GM12878 (cell line): Measurements from ENCODE around the gene DUOXA2. TPM values are rescaled to one million over a fixed set of nuclear protein-coding genes. Genes with fewer than 3 reads are reported as not detected.

Source experiments
- ATAC-seq: fragments of 200-7000 bp; cut with Tn5 transposase; 3 replicates; pipeline ENCODE4 v1.9.1; 2020; ENCODE audit warnings: mild to moderate bottlenecking, moderate library complexity
- BruUV-seq: library from RNA; stranded (reverse); fragments of 400-500 nt; replicated peaks from 2 replicates; lab custom pipeline; 2021; lab: Mats Ljungman, UMichigan
- CTCF ChIA-PET: fragments of 300-600 bp; sonication (Branson Sonifier 250); formaldehyde crosslinking; extraction: SDS; loops from one replicate; lab custom pipeline; 2021; ENCODE audit warnings: inconsistent platforms; lab: Yijun Ruan, JAX
- POLR2A ChIA-PET: fragments of 350-600 bp; formaldehyde crosslinking; extraction: SDS; loops from one replicate; lab custom pipeline; 2021; ENCODE audit warnings: inconsistent platforms; lab: Charles Lee
- RAD21 ChIA-PET: fragments of 300-600 bp; sonication (Branson Sonifier 250); formaldehyde crosslinking; loops from one replicate; lab custom pipeline; 2023; ENCODE audit warnings: antibody characterized with exemption; ENCODE audit not compliant: unreplicated experiment; lab: Charles Lee
- SMC1A ChIA-PET: fragments of 300-600 bp; sonication (Branson Sonifier 250); formaldehyde crosslinking; loops from one replicate; lab custom pipeline; 2023; ENCODE audit not compliant: unreplicated experiment, uncharacterized antibody; lab: Charles Lee
- DNase-seq: peaks from one replicate; pipeline ENCODE4 v3.0.0-alpha.2; 2011; ENCODE audit warnings: low read depth, low spot score
- FAIRE-seq: peaks from 3 replicates; lab custom pipeline; 2011; peaks lifted over from hg19 to GRCh38; lab: Jason Lieb, UNC
- H2AFZ ChIP-seq: 2 replicates; pipeline ENCODE4 v1.6.0; 2011; ENCODE audit warnings: low read depth, low read length, control low read depth; ENCODE audit not compliant: control insufficient read depth
- H3K27ac ChIP-seq: 2 replicates; pipeline ENCODE4 v1.5.1; 2011; ENCODE audit warnings: control low read depth; ENCODE audit not compliant: control insufficient read depth, insufficient read depth
- H3K27me3 ChIP-seq, 2 experiments: replicated peaks in 1 of 2; 2 replicates each; pipeline versions ENCODE4 v1.6.0 to v1.6.1; 2011; ENCODE audit warnings: low read length in 1 of 2; ENCODE audit not compliant: control insufficient read depth in 2 of 2, insufficient read depth in 2 of 2
- H3K36me3 ChIP-seq, 2 experiments: 2 replicates each; pipeline ENCODE4 v1.5.1; 2011; ENCODE audit warnings: low read length in 1 of 2; ENCODE audit not compliant: control insufficient read depth in 2 of 2, insufficient read depth in 2 of 2
- H3K4me1 ChIP-seq: 2 replicates; pipeline ENCODE4 v1.6.1; 2011; ENCODE audit warnings: mild to moderate bottlenecking, low read length, moderate library complexity, mixed read lengths; ENCODE audit not compliant: control insufficient read depth, insufficient read depth
- H3K4me2 ChIP-seq: 2 replicates; pipeline ENCODE4 v1.6.0; 2011; ENCODE audit warnings: control low read depth; ENCODE audit not compliant: control insufficient read depth, insufficient read depth
- H3K4me3 ChIP-seq: fragments of 200-600 bp; sonication (generic); 2 replicates; pipeline ENCODE4 v1.5.1; 2016
- H3K79me2 ChIP-seq: 2 replicates; pipeline ENCODE4 v1.6.0; 2011; ENCODE audit warnings: low read length; ENCODE audit not compliant: control insufficient read depth, insufficient read depth
- H3K9ac ChIP-seq: 2 replicates; pipeline ENCODE4 v1.8.0; 2011; ENCODE audit warnings: low read length, control low read depth, mixed read lengths; ENCODE audit not compliant: control insufficient read depth, insufficient read depth
- H3K9me3 ChIP-seq: replicated peaks from 3 replicates; pipeline ENCODE4 v1.5.1; 2011; ENCODE audit warnings: mild to moderate bottlenecking, low read length; ENCODE audit not compliant: control insufficient read depth, insufficient read depth
- H4K20me1 ChIP-seq: 2 replicates; pipeline ENCODE4 v1.6.0; 2011; ENCODE audit not compliant: control insufficient read depth, insufficient read depth
- ASH2L ChIP-seq: fragments of 300-600, 200-600 bp; sonication (generic); IDR thresholded peaks from 2 replicates; pipeline ENCODE4 v1.6.1; 2017; ENCODE audit warnings: low read depth, mild to moderate bottlenecking, borderline replicate concordance
- BRCA1 ChIP-seq: IDR thresholded peaks from 2 replicates; pipeline ENCODE4 v1.6.1; 2011; ENCODE audit warnings: low read depth, low read length, improper control_type of control experiment
- CREB1 ChIP-seq: IDR thresholded peaks from 2 replicates; pipeline ENCODE4 v1.6.1; 2012; ENCODE audit warnings: low read depth, mild to moderate bottlenecking, inconsistent platforms
- IKZF2 ChIP-seq, 2 experiments: fragments of 450-650 bp; IDR thresholded peaks; 2 replicates each; pipeline ENCODE4 v1.6.1; 2017; ENCODE audit warnings: mild to moderate bottlenecking in 2 of 2, moderate library complexity in 2 of 2
- IRF4 ChIP-seq: IDR thresholded peaks from 2 replicates; pipeline ENCODE4 v1.6.1; 2011; ENCODE audit warnings: low read depth, low read length
- PAX8 ChIP-seq: fragments of 450-650 bp; IDR thresholded peaks from 2 replicates; pipeline ENCODE4 v1.6.1; 2017; ENCODE audit warnings: mild to moderate bottlenecking, moderate library complexity
- RB1 ChIP-seq: fragments of 450-650 bp; formaldehyde crosslinking; IDR thresholded peaks from 2 replicates; pipeline ENCODE4 v1.6.1; 2017; ENCODE audit warnings: mild to moderate bottlenecking, borderline replicate concordance
- RUNX3 ChIP-seq: IDR thresholded peaks from 2 replicates; pipeline ENCODE4 v1.6.1; 2012; ENCODE audit warnings: low read length, inconsistent platforms
- SREBF2 ChIP-seq: IDR thresholded peaks from 2 replicates; pipeline ENCODE4 v1.6.1; 2012; ENCODE audit warnings: mild to moderate bottlenecking, low read length
- SUZ12 ChIP-seq: fragments of 200-600 bp; sonication (generic); IDR thresholded peaks from one replicate; pipeline ENCODE4 v1.6.1; 2018; ENCODE audit warnings: antibody characterized with exemption, mild to moderate bottlenecking; ENCODE audit not compliant: unreplicated experiment
- TCF3 ChIP-seq: IDR thresholded peaks from 2 replicates; pipeline ENCODE4 v1.6.1; 2012; ENCODE audit warnings: low read depth, mild to moderate bottlenecking, low read length, borderline replicate concordance; ENCODE audit not compliant: insufficient read depth
- ZNF384 ChIP-seq: IDR thresholded peaks from 2 replicates; pipeline ENCODE4 v1.6.1; 2012; ENCODE audit warnings: low read depth, mild to moderate bottlenecking, low read length, improper control_type of control experiment, borderline replicate concordance
- ZZZ3 ChIP-seq: IDR thresholded peaks from 2 replicates; pipeline ENCODE4 v1.6.1; 2011; ENCODE audit warnings: low read depth; ENCODE audit not compliant: control insufficient read depth, insufficient read length
- WGBS: methylation state at CpG from one replicate; pipeline ENCODE4 v1.1.6; 2016; ENCODE audit warnings: low lambda C conversion rate; ENCODE audit not compliant: insufficient replicate concordance, insufficient coverage; ENCODE audit errors: missing lambda C conversion rate; 5-methylcytosine and 5-hydroxymethylcytosine counted together
- in situ Hi-C: fragments of 300-500 bp; cut with MboI; formaldehyde crosslinking; loops from 9 replicates; pipeline ENCODE4 v1.14.3; 2018; ENCODE audit warnings: mixed read lengths
- intact Hi-C: fragments of 100-400 bp; cut with micrococcal nuclease; formaldehyde crosslinking; loops from one replicate; pipeline ENCODE4 v1.14.2; 2022; ENCODE audit not compliant: unreplicated experiment
- polyA plus RNA-seq, 11 experiments: library from polyadenylated mRNA; depleted of rRNA in 4 of 11; unstranded in 6 of 11; stranded (reverse) in 5 of 11; fragments of >200 nt; fragmentation: Nextera tagmentation in 4 of 11; fragmentation: Illumina TruSeq in 1 of 11; extraction: Ambion mirVana in 4 of 11; extraction: Trizol in 1 of 11; gene quantifications; 1 replicate in 1 of 11; 2 replicates in 10 of 11; pipeline versions ENCODE4 v1.2.1 to v1.2.3, GENCODE V29; 2011 to 2016; ENCODE audit warnings: inconsistent platforms in 2 of 11, missing spikeins in 2 of 11, low read depth in 1 of 11
- total RNA-seq, 4 experiments: library from RNA; depleted of rRNA in 3 of 4; stranded (reverse); fragments of >200 nt in 3 of 4; fragmentation: Illumina TruSeq in 1 of 4; extraction: Trizol in 1 of 4; gene quantifications; 2 replicates each; pipeline versions ENCODE4 v1.2.1 to v1.2.3, GENCODE V29; 2013 to 2021

Gene DUOXA2
- total and polyA plus RNA-seq, 10 of the 15 experiments (the other 5 are each of a cell fraction or from before 2014, with no cell fraction given), result not detected

GRCh38 chr15:45113380-45113990 is 641 bp upstream of the DUOXA2 start:
- SMC1A ChIA-PET, result no interaction called here
- no peak overlapping the region for H3K27ac ChIP-seq
- H3K9me3 ChIP-seq, result no peaks in the 10 kb centered on the region
- no peaks in the 10 kb centered on the region for H4K20me1 ChIP-seq
- H2AFZ ChIP-seq, result no peak overlapping the region
- no peak for DNase-seq
- H3K9ac ChIP-seq, result no peak overlapping the region
- intact Hi-C loops, result no loop called here
- H3K36me3 ChIP-seq, result no peaks in the 10 kb centered on the region
- no peaks in the 10 kb centered on the region for H3K79me2 ChIP-seq
- no peak for FAIRE-seq
- no peak overlapping the region for H3K4me2 ChIP-seq
- H3K4me1 ChIP-seq, result no peaks in the 10 kb centered on the region; the same call in 1 of the 2 replicates
- WGBS, result 35% methylated on average over 14 of the region's 14 CpGs
- CTCF ChIA-PET, result interaction anchor here (0.6 to 1.0 kb wide), 3 partner anchors 77 to 316 kb away, joined by 3 to 5 read pairs (median 4); no protein-coding TSS in a partner anchor
- ATAC-seq, result no peak
- H3K4me3 ChIP-seq, result no peak overlapping the region
- POLR2A ChIA-PET, result no interaction called here
- peaks cover 24 to 39% of the 10 kb centered on the region in 2 experiments for H3K27me3 ChIP-seq
- RAD21 ChIA-PET, result no interaction called here
- BruUV-seq, result no TSS peak
- TF ChIP-seq IKZF2 (IDR thresholded peaks at IDR 0.05) (no peak), SUZ12 (peak; percentile 51)
- in situ Hi-C loops, result loop anchor here (10.0 kb wide), 1 partner anchor 61 kb away; no protein-coding TSS in a partner anchor

GRCh38 chr15:45114751-45115085 is 592 bp downstream of the DUOXA2 start:
- WGBS, result 0% methylated on average over 2 of the region's 2 CpGs
- DNase-seq, result no peak
- BruUV-seq, result no TSS peak
- Histone ChIP-seq H3K9me3 (no peaks in the 10 kb centered on the region), H3K4me3 (no peak overlapping the region), H3K9ac (no peak overlapping the region), H3K4me2 (no peak overlapping the region), H4K20me1 (no peaks in the 10 kb centered on the region), H3K79me2 (no peaks in the 10 kb centered on the region), H3K4me1 (no peaks in the 10 kb centered on the region; the same call in 1 of the 2 replicates), H3K36me3 (no peaks in the 10 kb centered on the region), H3K27ac (no peak overlapping the region), H2AFZ (no peak overlapping the region), H3K27me3 (peaks cover 24 to 39% of the 10 kb centered on the region in 2 experiments)
- no peak for FAIRE-seq
- ChIA-PET CTCF (interaction anchor here (1.3 kb wide), 1 partner anchor 11 kb away, joined by 5 read pairs; no protein-coding TSS in a partner anchor), RAD21 (no interaction called here), POLR2A (no interaction called here), SMC1A (no interaction called here)
- intact Hi-C loops, result no loop called here
- ATAC-seq, result no peak
- in situ Hi-C loops, result loop anchor here (10.0 kb wide), 1 partner anchor 60 kb away; no protein-coding TSS in a partner anchor
- no peak for TF ChIP-seq ZZZ3
- no peak for TF ChIP-seq TCF3
- TF ChIP-seq RB1, result no peak
- TF ChIP-seq PAX8, result no peak
- no peak for TF ChIP-seq ASH2L
- no peak for TF ChIP-seq CREB1
- TF ChIP-seq IRF4, result no peak
- TF ChIP-seq IKZF2 (IDR thresholded peaks at IDR 0.05), result no peak
- TF ChIP-seq BRCA1, result no peak
- no peak for TF ChIP-seq SREBF2
- TF ChIP-seq ZNF384, result no peak
- TF ChIP-seq RUNX3, result no peak
